ENCODE results near the gene NDST1. TPM values are rescaled to one million over a fixed set of nuclear protein-coding genes. Genes with fewer than 3 reads are reported as not detected.

NDST1 gene
- total and polyA plus RNA-seq, 2 of the 8 experiments (the other 6 are each of a cell fraction or from before 2014, with no cell fraction given), result 27.0 to 72.0 TPM

- TF ChIP-seq CHD7 (IDR thresholded peaks at IDR 0.05; ENCODE audit: insufficient replicate concordance, low read length), result no peak
- TF ChIP-seq ATF2 (IDR thresholded peaks at IDR 0.05; ENCODE audit: low read length), result no peak
- no peak for TF ChIP-seq SIX5 (IDR thresholded peaks at IDR 0.05; ENCODE audit: low read depth, low read length)
- no peak for TF ChIP-seq CBX5 (IDR thresholded peaks at IDR 0.05; ENCODE audit: low read depth, low read length)
- no peak for TF ChIP-seq RXRA (IDR thresholded peaks at IDR 0.05; ENCODE audit: insufficient read depth, low read depth, low read length)
- TF ChIP-seq TEAD4 (IDR thresholded peaks at IDR 0.05; ENCODE audit: low read depth, low read length), result no peak
These were observed 7.5 kb downstream of the NDST1 start (continued) for GRCh38 chr5:150515446-150515845.
